ENCODE measurements around the gene CPTP. TPM values are rescaled to one million over a fixed set of nuclear protein-coding genes. Genes with fewer than 3 reads are reported as not detected.

Gene CPTP
- total RNA-seq, 1 experiment from 2014 or later = 52.2 TPM

DNA sequence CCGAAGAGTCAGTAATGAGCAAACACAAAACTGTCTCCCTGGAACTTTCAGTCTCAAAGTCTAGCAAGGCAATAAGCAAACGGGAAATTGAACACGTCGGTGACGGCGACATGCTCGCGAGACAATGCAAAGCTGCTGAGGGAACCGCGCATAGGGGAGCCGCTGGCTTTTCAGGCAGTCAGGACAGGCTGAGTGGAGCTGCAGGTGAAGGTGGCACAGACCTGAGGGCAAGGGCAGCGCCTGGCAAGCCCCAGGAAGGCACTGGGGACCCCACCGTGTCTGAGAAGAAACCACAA is 5.0 kb upstream of the CPTP start:
- DNase-seq (ENCODE audit: low read depth, low spot score) (no peak), ATAC-seq (no peak)
- Histone ChIP-seq H3K4me3 (ENCODE audit: low read depth in 2 of 2, low read length in 2 of 2) (no peak overlapping the region), H3K36me3 (ENCODE audit: control insufficient read depth, insufficient read depth, low read length) (no peaks in the 10 kb centered on the region; the same call in 1 of the 2 replicates), H3K9me3 (ENCODE audit: control insufficient read depth, insufficient read depth, low read depth, low read length) (no peaks in the 10 kb centered on the region), H3K4me1 (ENCODE audit: control insufficient read depth, insufficient read depth, low read length) (peaks cover 38% of the 10 kb centered on the region), H3K27ac (ENCODE audit: low read length) (no peak overlapping the region), H3K27me3 (ENCODE audit: control insufficient read depth, insufficient read depth, low read length) (no peaks in the 10 kb centered on the region)
- intact Hi-C loops (cut with micrococcal nuclease; ENCODE audit: unreplicated experiment) (no loop called here), in situ Hi-C loops (cut with HindIII; ENCODE audit: low pct_unique_long_range_greater_than_20kb, low sequenced_read_pairs) (no loop called here)
- CTCF ChIA-PET = no interaction called here
- POLR2A ChIA-PET = no interaction called here
- TF ChIP-seq SIN3A (IDR thresholded peaks at IDR 0.05; ENCODE audit: borderline replicate concordance, insufficient read depth, low read depth, low read length) = no peak
- TF ChIP-seq, protein P1, sequence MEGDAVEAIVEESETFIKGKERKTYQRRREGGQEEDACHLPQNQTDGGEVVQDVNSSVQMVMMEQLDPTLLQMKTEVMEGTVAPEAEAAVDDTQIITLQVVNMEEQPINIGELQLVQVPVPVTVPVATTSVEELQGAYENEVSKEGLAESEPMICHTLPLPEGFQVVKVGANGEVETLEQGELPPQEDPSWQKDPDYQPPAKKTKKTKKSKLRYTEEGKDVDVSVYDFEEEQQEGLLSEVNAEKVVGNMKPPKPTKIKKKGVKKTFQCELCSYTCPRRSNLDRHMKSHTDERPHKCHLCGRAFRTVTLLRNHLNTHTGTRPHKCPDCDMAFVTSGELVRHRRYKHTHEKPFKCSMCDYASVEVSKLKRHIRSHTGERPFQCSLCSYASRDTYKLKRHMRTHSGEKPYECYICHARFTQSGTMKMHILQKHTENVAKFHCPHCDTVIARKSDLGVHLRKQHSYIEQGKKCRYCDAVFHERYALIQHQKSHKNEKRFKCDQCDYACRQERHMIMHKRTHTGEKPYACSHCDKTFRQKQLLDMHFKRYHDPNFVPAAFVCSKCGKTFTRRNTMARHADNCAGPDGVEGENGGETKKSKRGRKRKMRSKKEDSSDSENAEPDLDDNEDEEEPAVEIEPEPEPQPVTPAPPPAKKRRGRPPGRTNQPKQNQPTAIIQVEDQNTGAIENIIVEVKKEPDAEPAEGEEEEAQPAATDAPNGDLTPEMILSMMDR (IDR thresholded peaks at IDR 0.05) = no peak
- TF ChIP-seq POLR2AphosphoS5 (IDR thresholded peaks at IDR 0.05; ENCODE audit: low read depth, low read length) = no peak
- TF ChIP-seq TCF7L2 (IDR thresholded peaks at IDR 0.05; ENCODE audit: low read depth, low read length) = no peak
- TF ChIP-seq REST (IDR thresholded peaks at IDR 0.05; ENCODE audit: insufficient read depth in 1 of 2, low read depth in 2 of 2, low read length in 1 of 2) = no peak
- no TSS peak for BruUV-seq (replicated peaks)

DNA sequence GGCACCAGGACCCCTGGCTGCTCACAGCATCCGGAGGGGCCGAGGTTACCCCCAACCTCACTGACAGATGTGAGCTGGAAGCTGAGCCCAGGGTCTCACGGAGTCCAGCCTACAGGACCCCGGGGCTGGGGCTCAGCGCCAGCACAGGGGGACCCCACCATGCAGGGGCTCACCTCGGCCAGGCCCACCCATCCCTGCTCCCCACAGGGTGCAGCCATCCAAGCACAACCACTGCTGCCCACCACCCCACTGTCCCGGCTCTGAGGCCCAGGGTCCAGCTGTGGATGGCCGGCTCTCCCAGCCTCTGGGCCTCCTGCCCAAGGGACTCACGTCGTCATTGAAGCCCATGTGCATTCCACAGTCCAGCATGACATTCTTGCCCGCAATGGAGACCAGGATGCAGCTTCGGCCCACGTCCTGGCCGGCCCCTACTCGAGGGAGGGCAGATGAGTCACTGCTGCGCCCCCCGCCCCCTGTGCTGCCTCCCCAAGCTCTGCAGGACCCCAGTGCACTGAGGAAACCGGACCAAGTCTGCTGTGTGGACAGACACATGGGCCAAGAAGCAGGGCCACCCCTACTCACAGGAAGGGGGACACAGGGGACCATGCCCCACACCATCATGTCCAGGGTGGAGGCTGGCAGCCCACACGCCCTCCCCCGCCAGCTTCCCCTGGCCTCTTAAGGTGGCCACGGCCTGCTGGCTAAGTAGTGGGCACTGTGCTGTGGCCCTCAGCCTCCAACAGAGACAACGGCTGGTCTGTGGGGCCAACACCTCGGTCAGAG is 3.7 kb upstream of the CPTP start:
- H3K27me3 ChIP-seq (ENCODE audit: control insufficient read depth, insufficient read depth, low read length) = no peaks in the 10 kb centered on the region
- DNase-seq (ENCODE audit: low read depth, low spot score) (no peak), ATAC-seq (no peak)
- TF ChIP-seq, protein P1 (IDR thresholded peaks at IDR 0.05) = no peak
- TF ChIP-seq POLR2AphosphoS5 (IDR thresholded peaks at IDR 0.05; ENCODE audit: low read depth, low read length) (no peak), REST (IDR thresholded peaks at IDR 0.05; ENCODE audit: insufficient read depth in 1 of 2, low read depth in 2 of 2, low read length in 1 of 2) (no peak), SIN3A (IDR thresholded peaks at IDR 0.05; ENCODE audit: borderline replicate concordance, insufficient read depth, low read depth, low read length) (no peak), TCF7L2 (IDR thresholded peaks at IDR 0.05; ENCODE audit: low read depth, low read length) (no peak)
- BruUV-seq (replicated peaks) = no TSS peak
- H3K36me3 ChIP-seq (ENCODE audit: control insufficient read depth, insufficient read depth, low read length) = no peaks in the 10 kb centered on the region; the same call in none of the 2 replicates
- peaks cover 42% of the 10 kb centered on the region for H3K4me1 ChIP-seq (ENCODE audit: control insufficient read depth, insufficient read depth, low read length)
- in situ Hi-C loops (cut with HindIII; ENCODE audit: low pct_unique_long_range_greater_than_20kb, low sequenced_read_pairs) (no loop called here), intact Hi-C loops (cut with micrococcal nuclease; ENCODE audit: unreplicated experiment) (no loop called here)
- CTCF ChIA-PET = no interaction called here
- POLR2A ChIA-PET = no interaction called here
- H3K27ac ChIP-seq (ENCODE audit: low read length) = no peak overlapping the region
- no peaks in the 10 kb centered on the region for H3K9me3 ChIP-seq (ENCODE audit: control insufficient read depth, insufficient read depth, low read depth, low read length)
- no peak overlapping the region for H3K4me3 ChIP-seq (ENCODE audit: low read depth in 2 of 2, low read length in 2 of 2)
